Vagina (tissue), 2 donors: Measurements from ENCODE around the gene ZNHIT1.

Experiments
- CTCF ChIP-seq, 3 experiments: fragments of 450-650 bp in 2 of 3; fragments of 200-600 bp in 1 of 3; sonication (generic) in 1 of 3; IDR thresholded peaks; one replicate each; pipeline ENCODE4 v1.5.1; 2017 to 2019; ENCODE audit warnings: antibody characterized with exemption in 3 of 3, mild to moderate bottlenecking in 2 of 3, moderate library complexity in 2 of 3
- POLR2A ChIP-seq, 2 donors: fragments of 450-650 bp; IDR thresholded peaks; one replicate each; pipeline ENCODE4 v1.6.1; 2017; ENCODE audit warnings: antibody characterized with exemption in 2 of 2, mild to moderate bottlenecking in 2 of 2, moderate library complexity in 2 of 2

- TF ChIP-seq CTCF (IDR thresholded peaks at IDR 0.05) (no peak), POLR2A (IDR thresholded peaks at IDR 0.05) (no peak)
Measured at GRCh38 chr7:101200862-101201599, 16.9 kb upstream of the ZNHIT1 start, which contains the start of gene MOGAT3.
